WTC11 (cell line): ENCODE results near the gene CAGE1. TPM values are rescaled to one million over a fixed set of nuclear protein-coding genes. Genes with fewer than 3 reads are reported as not detected.

Source experiments
- ATAC-seq: fragments of 200-7000 bp; cut with Tn5 transposase; 2 replicates; pipeline ENCODE4 v1.10.0; 2021; ENCODE audit warnings: mild to moderate bottlenecking, moderate library complexity
- CTCF ChIA-PET: fragments of 300-600 bp; sonication (Branson Sonifier 250); formaldehyde crosslinking; loops from one replicate; lab custom pipeline; 2021; ENCODE audit warnings: antibody characterized with exemption; lab: Charles Lee
- POLR2A ChIA-PET: fragments of 350-600 bp; sonication (Branson Sonifier 250); formaldehyde crosslinking; loops from one replicate; lab custom pipeline; 2021; ENCODE audit warnings: antibody characterized with exemption; lab: Charles Lee
- DNase-seq: peaks from one replicate; pipeline ENCODE4 v3.0.0; 2021; ENCODE audit warnings: low spot score
- H3K27ac Mint-ChIP-seq: 2 replicates; pipeline ENCODE4 v1.8.0; 2021; ENCODE audit warnings: mixed read lengths
- H3K27me3 Mint-ChIP-seq: 2 replicates; pipeline ENCODE4 v1.8.0; 2021; ENCODE audit warnings: low read depth, mild to moderate bottlenecking, moderate library complexity, mixed read lengths
- H3K36me3 Mint-ChIP-seq: 2 replicates; pipeline ENCODE4 v1.8.0; 2021; ENCODE audit warnings: mixed read lengths
- H3K4me1 Mint-ChIP-seq: 2 replicates; pipeline ENCODE4 v1.8.0; 2022; ENCODE audit warnings: mixed read lengths
- H3K4me3 Mint-ChIP-seq: 2 replicates; pipeline ENCODE4 v1.8.0; 2021; ENCODE audit warnings: mild to moderate bottlenecking, moderate library complexity, mixed read lengths
- H3K9me3 Mint-ChIP-seq: 2 replicates; pipeline ENCODE4 v1.8.0; 2021; ENCODE audit warnings: mixed read lengths
- AR ChIP-seq: fragments of 250-450 bp; sonication (Bioruptor Pico); IDR thresholded peaks from 2 replicates; pipeline ENCODE4 v1.9.0; 2021; ENCODE audit warnings: mild to moderate bottlenecking
- CREB1 ChIP-seq: sonication (generic); formaldehyde crosslinking; IDR thresholded peaks from 2 replicates; pipeline ENCODE4 v1.8.0; 2023; ENCODE audit warnings: mild to moderate bottlenecking, missing genetic modification reagents
- E2F1 ChIP-seq: sonication (generic); formaldehyde crosslinking; IDR thresholded peaks from 2 replicates; pipeline ENCODE4 v1.8.0; 2022; ENCODE audit warnings: mild to moderate bottlenecking, missing genetic modification reagents
- ETV6 ChIP-seq: sonication (generic); formaldehyde crosslinking; IDR thresholded peaks from 2 replicates; pipeline ENCODE4 v1.8.1; 2022; ENCODE audit warnings: mild to moderate bottlenecking, missing genetic modification reagents
- FOXP1 ChIP-seq: sonication (generic); formaldehyde crosslinking; IDR thresholded peaks from 2 replicates; pipeline ENCODE4 v1.8.0; 2022; ENCODE audit warnings: missing genetic modification reagents, mild to moderate bottlenecking, moderate library complexity, borderline replicate concordance
- FOXP4 ChIP-seq: sonication (generic); formaldehyde crosslinking; IDR thresholded peaks from 2 replicates; pipeline ENCODE4 v1.8.0; 2022; ENCODE audit warnings: mild to moderate bottlenecking, missing genetic modification reagents
- GABPB1 ChIP-seq: sonication (generic); formaldehyde crosslinking; IDR thresholded peaks from 2 replicates; pipeline ENCODE4 v1.8.1; 2023; ENCODE audit warnings: mild to moderate bottlenecking, missing genetic modification reagents
- HMGXB4 ChIP-seq: sonication (generic); formaldehyde crosslinking; IDR thresholded peaks from 2 replicates; pipeline ENCODE4 v1.8.1; 2023; ENCODE audit warnings: mild to moderate bottlenecking, moderate library complexity, missing genetic modification reagents
- IRF1 ChIP-seq: sonication (generic); formaldehyde crosslinking; IDR thresholded peaks from 2 replicates; pipeline ENCODE4 v1.8.0; 2023; ENCODE audit warnings: missing genetic modification reagents
- IRF2 ChIP-seq: sonication (generic); formaldehyde crosslinking; IDR thresholded peaks from 2 replicates; pipeline ENCODE4 v1.8.0; 2022; ENCODE audit warnings: low read depth, missing genetic modification reagents, borderline replicate concordance
- MAX ChIP-seq: sonication (generic); formaldehyde crosslinking; IDR thresholded peaks from 2 replicates; pipeline ENCODE4 v1.8.0; 2022; ENCODE audit warnings: mild to moderate bottlenecking, missing genetic modification reagents
- MXD4 ChIP-seq: fragments of 250-450 bp; sonication (Bioruptor Pico); IDR thresholded peaks from 2 replicates; pipeline ENCODE4 v1.8.0; 2021; ENCODE audit warnings: mild to moderate bottlenecking, moderate library complexity, borderline replicate concordance
- NR2C2 ChIP-seq: sonication (generic); formaldehyde crosslinking; IDR thresholded peaks from 2 replicates; pipeline ENCODE4 v1.8.0; 2022; ENCODE audit warnings: mild to moderate bottlenecking, missing genetic modification reagents
- PREB ChIP-seq: sonication (generic); formaldehyde crosslinking; IDR thresholded peaks from 2 replicates; pipeline ENCODE4 v1.8.1; 2022; ENCODE audit warnings: mild to moderate bottlenecking, missing genetic modification reagents, moderate library complexity, borderline replicate concordance
- RORB ChIP-seq: fragments of 250-450 bp; sonication (Bioruptor Pico); IDR thresholded peaks from 2 replicates; pipeline ENCODE4 v1.9.0; 2021; ENCODE audit warnings: mild to moderate bottlenecking
- SMAD3 ChIP-seq: sonication (generic); formaldehyde crosslinking; IDR thresholded peaks from 2 replicates; pipeline ENCODE4 v1.8.0; 2022; ENCODE audit warnings: missing genetic modification reagents, mild to moderate bottlenecking, borderline replicate concordance
- SP1 ChIP-seq: sonication (generic); formaldehyde crosslinking; conservative IDR thresholded peaks from 2 replicates; pipeline ENCODE4 v1.8.1; 2022; ENCODE audit warnings: missing genetic modification reagents
- TEAD4 ChIP-seq: sonication (generic); formaldehyde crosslinking; IDR thresholded peaks from 2 replicates; pipeline ENCODE4 v1.8.0; 2022; ENCODE audit warnings: mild to moderate bottlenecking, missing genetic modification reagents
- USF1 ChIP-seq: sonication (generic); formaldehyde crosslinking; IDR thresholded peaks from 2 replicates; pipeline ENCODE4 v1.8.0; 2022; ENCODE audit warnings: mild to moderate bottlenecking, missing genetic modification reagents
- USF2 ChIP-seq: sonication (generic); formaldehyde crosslinking; IDR thresholded peaks from 2 replicates; pipeline ENCODE4 v1.8.1; 2023; ENCODE audit warnings: mild to moderate bottlenecking, missing genetic modification reagents, moderate library complexity
- ZNF416 ChIP-seq: fragments of 250-450 bp; sonication (Bioruptor Pico); IDR thresholded peaks from 2 replicates; pipeline ENCODE4 v1.9.0; 2021; ENCODE audit warnings: mild to moderate bottlenecking, inconsistent platforms
- ZNF423 ChIP-seq: fragments of 250-450 bp; sonication (Bioruptor Pico); IDR thresholded peaks from 2 replicates; pipeline ENCODE4 v2.1.2; 2022; ENCODE audit warnings: mild to moderate bottlenecking, moderate library complexity
- ZNF671 ChIP-seq: fragments of 250-450 bp; sonication (Bioruptor Pico); IDR thresholded peaks from 2 replicates; pipeline ENCODE4 v1.8.0; 2021; ENCODE audit warnings: mild to moderate bottlenecking
- total RNA-seq: library from RNA; stranded (reverse); gene quantifications from 3 replicates; pipeline ENCODE4 v1.2.3, GENCODE V29; 2021

CAGE1 gene
- total RNA-seq, 1 experiment from 2014 or later = 0.07 TPM

GRCh38 chr6:7312616-7313504, 76.7 kb downstream of the CAGE1 start, which contains the start of gene SSR1:
SSR1 (minus strand) TSS chr6:7313199; CDS start chr6:7313120, 79 bp downstream.
- H3K36me3 Mint-ChIP-seq = peaks cover 24% of the 10 kb centered on the region
- H3K9me3 Mint-ChIP-seq = peaks cover 10% of the 10 kb centered on the region
- peaks cover 12% of the 10 kb centered on the region for H3K4me1 Mint-ChIP-seq
- DNase-seq (peak; percentile 97), ATAC-seq (peak; percentile 98)
- no peaks in the 10 kb centered on the region for H3K27me3 Mint-ChIP-seq
- ChIA-PET CTCF (no interaction called here), POLR2A (interaction anchor here (0.6 to 2.2 kb wide), 4 partner anchors 32 to 626 kb away, joined by 3 to 9 read pairs (median 6); partner anchors contain the start of genes CAGE1 and RIOK1)
- peak within 1 kb of the TSS; percentile 94 for H3K4me3 Mint-ChIP-seq
- peak within 1 kb of the TSS; percentile 97 for H3K27ac Mint-ChIP-seq
- TF ChIP-seq E2F1 (CRISPR knock-in tag) (peak; percentile 61; the same call in 1 of the 2 replicates), ZNF671 (CRISPR knock-in tag) (no peak), ZNF416 (CRISPR knock-in tag) (no peak), SMAD3 (CRISPR knock-in tag) (0 out of 2 replicates have a peak, but pooled peaks have one; percentile 47), IRF1 (no peak; the same call in 1 of the 2 replicates), USF1 (CRISPR knock-in tag) (peak; percentile 98), ZNF423 (CRISPR knock-in tag) (peak; percentile 55), NR2C2 (CRISPR knock-in tag) (no peak), ETV6 (peak; percentile 82; the same call in 1 of the 2 replicates), MXD4 (CRISPR knock-in tag) (no peak), SP1 (CRISPR knock-in tag) (peak; percentile 84; the same call in 1 of the 2 replicates), FOXP1 (CRISPR knock-in tag) (peak; percentile 73; the same call in 1 of the 2 replicates), FOXP4 (CRISPR knock-in tag) (peak; percentile 51; the same call in 1 of the 2 replicates), CREB1 (CRISPR knock-in tag) (peak; percentile 71; the same call in 1 of the 2 replicates), RORB (CRISPR knock-in tag) (no peak), GABPB1 (CRISPR knock-in tag) (peak; percentile 86; the same call in 1 of the 2 replicates), MAX (CRISPR knock-in tag) (peak; percentile 91), PREB (no peak), TEAD4 (CRISPR knock-in tag) (no peak), HMGXB4 (CRISPR knock-in tag) (peak; percentile 68), IRF2 (CRISPR knock-in tag) (0 out of 2 replicates have a peak, but pooled peaks have one; percentile 23), AR (CRISPR knock-in tag) (no peak), USF2 (peak; percentile 98)
